GM12878 (cell line): Measurements from ENCODE around the gene SHOC2. TPM values are rescaled to one million over a fixed set of nuclear protein-coding genes. Genes with fewer than 3 reads are reported as not detected.

Source experiments
- ATAC-seq: fragments of 200-7000 bp; cut with Tn5 transposase; 3 replicates; pipeline ENCODE4 v1.9.1; 2020; ENCODE audit warnings: mild to moderate bottlenecking, moderate library complexity
- BruUV-seq: library from RNA; stranded (reverse); fragments of 400-500 nt; replicated peaks from 2 replicates; lab custom pipeline; 2021; lab: Mats Ljungman, UMichigan
- CTCF ChIA-PET: fragments of 300-600 bp; sonication (Branson Sonifier 250); formaldehyde crosslinking; extraction: SDS; loops from one replicate; lab custom pipeline; 2021; ENCODE audit warnings: inconsistent platforms; lab: Yijun Ruan, JAX
- POLR2A ChIA-PET: fragments of 350-600 bp; formaldehyde crosslinking; extraction: SDS; loops from one replicate; lab custom pipeline; 2021; ENCODE audit warnings: inconsistent platforms; lab: Charles Lee
- RAD21 ChIA-PET: fragments of 300-600 bp; sonication (Branson Sonifier 250); formaldehyde crosslinking; loops from one replicate; lab custom pipeline; 2023; ENCODE audit warnings: antibody characterized with exemption; ENCODE audit not compliant: unreplicated experiment; lab: Charles Lee
- SMC1A ChIA-PET: fragments of 300-600 bp; sonication (Branson Sonifier 250); formaldehyde crosslinking; loops from one replicate; lab custom pipeline; 2023; ENCODE audit not compliant: unreplicated experiment, uncharacterized antibody; lab: Charles Lee
- DNase-seq: peaks from one replicate; pipeline ENCODE4 v3.0.0-alpha.2; 2011; ENCODE audit warnings: low read depth, low spot score
- FAIRE-seq: peaks from 3 replicates; lab custom pipeline; 2011; peaks lifted over from hg19 to GRCh38; lab: Jason Lieb, UNC
- H2AFZ ChIP-seq: 2 replicates; pipeline ENCODE4 v1.6.0; 2011; ENCODE audit warnings: low read depth, low read length, control low read depth; ENCODE audit not compliant: control insufficient read depth
- H3K27ac ChIP-seq: 2 replicates; pipeline ENCODE4 v1.5.1; 2011; ENCODE audit warnings: control low read depth; ENCODE audit not compliant: control insufficient read depth, insufficient read depth
- H3K27me3 ChIP-seq, 2 experiments: replicated peaks in 1 of 2; 2 replicates each; pipeline versions ENCODE4 v1.6.0 to v1.6.1; 2011; ENCODE audit warnings: low read length in 1 of 2; ENCODE audit not compliant: control insufficient read depth in 2 of 2, insufficient read depth in 2 of 2
- H3K36me3 ChIP-seq, 2 experiments: 2 replicates each; pipeline ENCODE4 v1.5.1; 2011; ENCODE audit warnings: low read length in 1 of 2; ENCODE audit not compliant: control insufficient read depth in 2 of 2, insufficient read depth in 2 of 2
- H3K4me1 ChIP-seq: 2 replicates; pipeline ENCODE4 v1.6.1; 2011; ENCODE audit warnings: mild to moderate bottlenecking, low read length, moderate library complexity, mixed read lengths; ENCODE audit not compliant: control insufficient read depth, insufficient read depth
- H3K4me2 ChIP-seq: 2 replicates; pipeline ENCODE4 v1.6.0; 2011; ENCODE audit warnings: control low read depth; ENCODE audit not compliant: control insufficient read depth, insufficient read depth
- H3K4me3 ChIP-seq: fragments of 200-600 bp; sonication (generic); 2 replicates; pipeline ENCODE4 v1.5.1; 2016
- H3K79me2 ChIP-seq: 2 replicates; pipeline ENCODE4 v1.6.0; 2011; ENCODE audit warnings: low read length; ENCODE audit not compliant: control insufficient read depth, insufficient read depth
- H3K9ac ChIP-seq: 2 replicates; pipeline ENCODE4 v1.8.0; 2011; ENCODE audit warnings: low read length, control low read depth, mixed read lengths; ENCODE audit not compliant: control insufficient read depth, insufficient read depth
- H3K9me3 ChIP-seq: replicated peaks from 3 replicates; pipeline ENCODE4 v1.5.1; 2011; ENCODE audit warnings: mild to moderate bottlenecking, low read length; ENCODE audit not compliant: control insufficient read depth, insufficient read depth
- H4K20me1 ChIP-seq: 2 replicates; pipeline ENCODE4 v1.6.0; 2011; ENCODE audit not compliant: control insufficient read depth, insufficient read depth
- BCL11A ChIP-seq: IDR thresholded peaks from 2 replicates; pipeline ENCODE4 v1.6.1; 2011; ENCODE audit warnings: low read depth, low read length
- CEBPB ChIP-seq, 2 experiments: fragments of 150-350 bp in 1 of 2; IDR thresholded peaks; 2 replicates each; pipeline ENCODE4 v1.6.1; 2012 to 2014; ENCODE audit warnings: low read depth in 2 of 2, low read length in 2 of 2, borderline replicate concordance in 1 of 2, inconsistent platforms in 1 of 2
- KDM1A ChIP-seq: fragments of 200-600 bp; sonication (generic); IDR thresholded peaks from 2 replicates; pipeline ENCODE4 v1.6.1; 2016; ENCODE audit warnings: borderline replicate concordance
- NR2C1 ChIP-seq: fragments of 450-650 bp; IDR thresholded peaks from 2 replicates; pipeline ENCODE4 v1.6.1; 2017; ENCODE audit warnings: antibody characterized with exemption, mild to moderate bottlenecking, moderate library complexity
- NR2F1 ChIP-seq: fragments of 450-650 bp; conservative IDR thresholded peaks from 2 replicates; pipeline ENCODE4 v1.6.1; 2017; ENCODE audit warnings: mild to moderate bottlenecking
- RB1 ChIP-seq: fragments of 450-650 bp; formaldehyde crosslinking; IDR thresholded peaks from 2 replicates; pipeline ENCODE4 v1.6.1; 2017; ENCODE audit warnings: mild to moderate bottlenecking, borderline replicate concordance
- SMAD5 ChIP-seq: IDR thresholded peaks from 2 replicates; pipeline ENCODE4 v1.6.1; 2016; ENCODE audit warnings: antibody characterized with exemption, low read depth
- SMC3 ChIP-seq: IDR thresholded peaks from 2 replicates; pipeline ENCODE4 v1.6.1; 2011; ENCODE audit warnings: low read length, improper control_type of control experiment, borderline replicate concordance
- SP1 ChIP-seq: IDR thresholded peaks from one replicate; pipeline ENCODE4 v1.6.1; 2011; ENCODE audit warnings: low read depth, low read length
- TAF1 ChIP-seq: IDR thresholded peaks from 2 replicates; pipeline ENCODE4 v1.6.1; 2011; ENCODE audit warnings: mild to moderate bottlenecking, low read depth, low read length, borderline replicate concordance
- ZZZ3 ChIP-seq: IDR thresholded peaks from 2 replicates; pipeline ENCODE4 v1.6.1; 2011; ENCODE audit warnings: low read depth; ENCODE audit not compliant: control insufficient read depth, insufficient read length
- WGBS: methylation state at CpG from one replicate; pipeline ENCODE4 v1.1.6; 2016; ENCODE audit warnings: low lambda C conversion rate; ENCODE audit not compliant: insufficient replicate concordance, insufficient coverage; ENCODE audit errors: missing lambda C conversion rate; 5-methylcytosine and 5-hydroxymethylcytosine counted together
- in situ Hi-C: fragments of 300-500 bp; cut with MboI; formaldehyde crosslinking; loops from 9 replicates; pipeline ENCODE4 v1.14.3; 2018; ENCODE audit warnings: mixed read lengths
- intact Hi-C: fragments of 100-400 bp; cut with micrococcal nuclease; formaldehyde crosslinking; loops from one replicate; pipeline ENCODE4 v1.14.2; 2022; ENCODE audit not compliant: unreplicated experiment
- polyA plus RNA-seq, 11 experiments: library from polyadenylated mRNA; depleted of rRNA in 4 of 11; unstranded in 6 of 11; stranded (reverse) in 5 of 11; fragments of >200 nt; fragmentation: Nextera tagmentation in 4 of 11; fragmentation: Illumina TruSeq in 1 of 11; extraction: Ambion mirVana in 4 of 11; extraction: Trizol in 1 of 11; gene quantifications; 1 replicate in 1 of 11; 2 replicates in 10 of 11; pipeline versions ENCODE4 v1.2.1 to v1.2.3, GENCODE V29; 2011 to 2016; ENCODE audit warnings: inconsistent platforms in 2 of 11, missing spikeins in 2 of 11, low read depth in 1 of 11
- total RNA-seq, 4 experiments: library from RNA; depleted of rRNA in 3 of 4; stranded (reverse); fragments of >200 nt in 3 of 4; fragmentation: Illumina TruSeq in 1 of 4; extraction: Trizol in 1 of 4; gene quantifications; 2 replicates each; pipeline versions ENCODE4 v1.2.1 to v1.2.3, GENCODE V29; 2013 to 2021
- TF ChIP-seq, protein P1 (sequence below): IDR thresholded peaks from 2 replicates; pipeline ENCODE4 v1.6.1; 2012; ENCODE audit warnings: low read depth, low read length, improper control_type of control experiment

SHOC2 gene
- total and polyA plus RNA-seq, 10 of the 15 experiments (the other 5 are each of a cell fraction or from before 2014, with no cell fraction given), result 24.8 to 65.3 (median 42.6) TPM

DNA sequence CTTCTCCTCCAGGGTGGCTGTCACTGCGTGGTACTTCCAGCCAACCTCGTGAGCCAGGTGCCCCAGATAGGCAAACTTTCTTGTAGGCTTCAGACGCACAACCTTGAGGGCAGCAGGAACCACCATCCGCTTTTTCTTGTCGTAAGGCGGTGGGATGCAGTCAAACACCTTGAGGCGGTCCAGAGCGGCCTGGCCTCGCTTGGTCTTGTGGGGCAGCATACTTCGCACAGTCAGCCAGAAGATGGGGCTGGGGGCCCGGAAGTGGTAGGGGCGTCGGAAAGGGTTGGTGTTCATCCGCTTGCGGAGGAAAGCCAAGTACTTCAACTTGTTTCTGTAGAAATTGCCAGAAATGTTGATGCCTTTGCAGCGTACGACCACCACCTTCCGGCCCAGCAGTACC, 17.4 kb downstream of the SHOC2 start:
- no TSS peak for BruUV-seq
- H3K36me3 ChIP-seq, result peaks cover 0 to 3% of the 10 kb centered on the region in 2 experiments; a peak in 1 of 4 replicates
- TF ChIP-seq RB1 (no peak), KDM1A (no peak), TAF1 (no peak), ZZZ3 (no peak), NR2C1 (no peak), SMC3 (no peak)

DNA sequence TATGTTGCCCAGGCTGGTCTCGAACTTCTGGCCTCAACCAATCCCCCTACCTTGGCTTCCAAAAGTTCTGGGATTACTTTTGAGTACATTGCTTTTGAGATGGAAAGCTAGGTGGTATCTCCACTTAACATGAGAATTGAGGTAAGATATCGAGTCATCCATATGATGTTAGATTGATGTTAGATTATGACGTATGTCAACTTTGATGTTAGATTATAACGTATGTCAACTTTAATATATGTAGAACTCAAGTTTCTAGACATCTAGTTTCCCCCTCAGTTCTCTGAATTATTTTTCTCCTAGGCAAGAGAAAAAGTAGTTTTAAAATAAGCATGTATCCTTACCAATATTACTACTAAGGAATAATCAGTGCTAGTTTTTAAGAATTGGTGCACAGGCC, 20.0 kb downstream of the SHOC2 start:
- ChIA-PET RAD21 (no interaction called here), SMC1A (interaction anchor here (0.8 to 1.3 kb wide), 5 partner anchors 10 to 52 kb away, joined by 3 to 6 read pairs (median 3); no protein-coding TSS in a partner anchor), CTCF (interaction anchor here (1.0 to 3.0 kb wide), 2 partner anchors 11 to 22 kb away, joined by 4 to 10 read pairs; no protein-coding TSS in a partner anchor), POLR2A (no interaction called here)
- Histone ChIP-seq H2AFZ (no peak overlapping the region), H3K27me3 (no peaks in the 10 kb centered on the region), H3K36me3 (peaks cover 2 to 10% of the 10 kb centered on the region in 2 experiments; a peak in 2 of 4 replicates), H4K20me1 (no peaks in the 10 kb centered on the region), H3K4me2 (no peak overlapping the region), H3K4me1 (no peaks in the 10 kb centered on the region), H3K9me3 (peaks cover 9% of the 10 kb centered on the region; the same call in 2 of the 3 replicates), H3K79me2 (peaks cover 92% of the 10 kb centered on the region), H3K27ac (no peak overlapping the region), H3K4me3 (no peak overlapping the region), H3K9ac (no peak overlapping the region)
- ATAC-seq (no peak), DNase-seq (no peak), FAIRE-seq (no peak)
- WGBS, result 99% methylated on average over 4 of the region's 4 CpGs
- intact Hi-C loops (no loop called here), in situ Hi-C loops (no loop called here)
- no TSS peak for BruUV-seq
- no peak for TF ChIP-seq CEBPB (IDR thresholded peaks at IDR 0.05; ENCODE audit: borderline replicate concordance in 1 of 2, low read depth in 2 of 2, low read length in 2 of 2)
- TF ChIP-seq BCL11A, result no peak
- no peak for TF ChIP-seq SP1
- TF ChIP-seq SMAD5, result no peak
- TF ChIP-seq NR2F1, result no peak
- TF ChIP-seq, protein P1, sequence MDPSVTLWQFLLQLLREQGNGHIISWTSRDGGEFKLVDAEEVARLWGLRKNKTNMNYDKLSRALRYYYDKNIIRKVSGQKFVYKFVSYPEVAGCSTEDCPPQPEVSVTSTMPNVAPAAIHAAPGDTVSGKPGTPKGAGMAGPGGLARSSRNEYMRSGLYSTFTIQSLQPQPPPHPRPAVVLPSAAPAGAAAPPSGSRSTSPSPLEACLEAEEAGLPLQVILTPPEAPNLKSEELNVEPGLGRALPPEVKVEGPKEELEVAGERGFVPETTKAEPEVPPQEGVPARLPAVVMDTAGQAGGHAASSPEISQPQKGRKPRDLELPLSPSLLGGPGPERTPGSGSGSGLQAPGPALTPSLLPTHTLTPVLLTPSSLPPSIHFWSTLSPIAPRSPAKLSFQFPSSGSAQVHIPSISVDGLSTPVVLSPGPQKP, result no peak

More for the DNA sequence above, 17.4 kb downstream of the SHOC2 start:
- peaks cover 95% of the 10 kb centered on the region for H3K79me2 ChIP-seq
- WGBS, result 96% methylated on average over 18 of the region's 18 CpGs
- SMC1A ChIA-PET, result interaction anchor here (0.7 to 2.5 kb wide), 6 partner anchors 7 to 134 kb away, joined by 3 to 12 read pairs (median 4); no protein-coding TSS in a partner anchor
- H3K9ac ChIP-seq, result no peak overlapping the region
- no peak overlapping the region for H3K4me3 ChIP-seq
- H3K4me1 ChIP-seq, result no peaks in the 10 kb centered on the region
- no peaks in the 10 kb centered on the region for H3K27me3 ChIP-seq
- POLR2A ChIA-PET, result interaction anchor here (2.6 kb wide), 1 partner anchor 9 kb away, joined by 12 read pairs; no protein-coding TSS in a partner anchor
- DNase-seq (no peak), FAIRE-seq (no peak), ATAC-seq (no peak)
- CTCF ChIA-PET, result interaction anchor here (1.1 to 3.0 kb wide), 4 partner anchors 8 to 13 kb away, joined by 3 to 10 read pairs (median 4); no protein-coding TSS in a partner anchor
- no peak overlapping the region for H3K4me2 ChIP-seq
- no peak overlapping the region for H3K27ac ChIP-seq
- peaks cover 4% of the 10 kb centered on the region; the same call in 2 of the 3 replicates for H3K9me3 ChIP-seq
- in situ Hi-C loops (no loop called here), intact Hi-C loops (no loop called here)
- H4K20me1 ChIP-seq, result no peaks in the 10 kb centered on the region
- RAD21 ChIA-PET, result no interaction called here
- H2AFZ ChIP-seq, result no peak overlapping the region
